MCF 10A (cell line): Measurements from ENCODE around the gene PCNX1. TPM values are rescaled to one million over a fixed set of nuclear protein-coding genes. Genes with fewer than 3 reads are reported as not detected.

ENCODE experiments used
- BruUV-seq: library from RNA; stranded (reverse); fragments of 400-500 nt; replicated peaks from 2 replicates; lab custom pipeline; 2021; lab: Mats Ljungman, UMichigan
- CTCF ChIA-PET: fragments of 300-600 bp; sonication (Branson Sonifier 250); formaldehyde crosslinking; extraction: SDS; loops from one replicate; lab custom pipeline; 2021; ENCODE audit warnings: antibody characterized with exemption, inconsistent platforms; lab: Yijun Ruan, JAX
- POLR2A ChIA-PET: fragments of 300-600, 350-650 bp; sonication (Branson Sonifier 250); formaldehyde crosslinking; extraction: SDS; loops from one replicate; lab custom pipeline; 2020; ENCODE audit warnings: antibody characterized with exemption, inconsistent platforms; lab: Yijun Ruan, JAX
- DNase-seq: peaks from one replicate; pipeline ENCODE4 v3.0.0-alpha.2; 2018; ENCODE audit not compliant: unreplicated experiment
- H3K27ac Mint-ChIP-seq: one replicate; pipeline ENCODE4 v1.8.0; 2022; ENCODE audit warnings: mild to moderate bottlenecking, low read depth, mixed read lengths; ENCODE audit not compliant: unreplicated experiment
- H3K27me3 Mint-ChIP-seq: one replicate; pipeline ENCODE4 v1.8.0; 2022; ENCODE audit warnings: mixed read lengths; ENCODE audit not compliant: insufficient read depth, unreplicated experiment
- H3K36me3 Mint-ChIP-seq: one replicate; pipeline ENCODE4 v1.8.0; 2022; ENCODE audit warnings: mild to moderate bottlenecking, moderate library complexity, mixed read lengths; ENCODE audit not compliant: insufficient read depth, unreplicated experiment
- H3K4me1 Mint-ChIP-seq: one replicate; pipeline ENCODE4 v1.8.0; 2022; ENCODE audit warnings: mixed read lengths; ENCODE audit not compliant: insufficient read depth, unreplicated experiment
- H3K4me3 Mint-ChIP-seq: one replicate; pipeline ENCODE4 v1.8.0; 2022; ENCODE audit warnings: mild to moderate bottlenecking, moderate library complexity, mixed read lengths; ENCODE audit not compliant: unreplicated experiment
- H3K9me3 Mint-ChIP-seq: one replicate; pipeline ENCODE4 v1.8.0; 2022; ENCODE audit warnings: mixed read lengths; ENCODE audit not compliant: unreplicated experiment
- intact Hi-C: fragments of 100-400 bp; cut with micrococcal nuclease; formaldehyde crosslinking; loops from 2 replicates; pipeline ENCODE4 v1.14.1; 2022
- total RNA-seq: library from RNA; stranded (reverse); gene quantifications from 2 replicates; pipeline ENCODE4 v1.2.3, GENCODE V29; 2022
- TF ChIP-seq, protein P1 (sequence below): fragments of 200-600 bp; IDR thresholded peaks from one replicate; pipeline ENCODE4 v1.8.0; 2022; ENCODE audit warnings: antibody characterized with exemption, mild to moderate bottlenecking; ENCODE audit not compliant: unreplicated experiment

PCNX1 gene
- total RNA-seq, 1 experiment from 2014 or later, result 55.6 TPM

DNA sequence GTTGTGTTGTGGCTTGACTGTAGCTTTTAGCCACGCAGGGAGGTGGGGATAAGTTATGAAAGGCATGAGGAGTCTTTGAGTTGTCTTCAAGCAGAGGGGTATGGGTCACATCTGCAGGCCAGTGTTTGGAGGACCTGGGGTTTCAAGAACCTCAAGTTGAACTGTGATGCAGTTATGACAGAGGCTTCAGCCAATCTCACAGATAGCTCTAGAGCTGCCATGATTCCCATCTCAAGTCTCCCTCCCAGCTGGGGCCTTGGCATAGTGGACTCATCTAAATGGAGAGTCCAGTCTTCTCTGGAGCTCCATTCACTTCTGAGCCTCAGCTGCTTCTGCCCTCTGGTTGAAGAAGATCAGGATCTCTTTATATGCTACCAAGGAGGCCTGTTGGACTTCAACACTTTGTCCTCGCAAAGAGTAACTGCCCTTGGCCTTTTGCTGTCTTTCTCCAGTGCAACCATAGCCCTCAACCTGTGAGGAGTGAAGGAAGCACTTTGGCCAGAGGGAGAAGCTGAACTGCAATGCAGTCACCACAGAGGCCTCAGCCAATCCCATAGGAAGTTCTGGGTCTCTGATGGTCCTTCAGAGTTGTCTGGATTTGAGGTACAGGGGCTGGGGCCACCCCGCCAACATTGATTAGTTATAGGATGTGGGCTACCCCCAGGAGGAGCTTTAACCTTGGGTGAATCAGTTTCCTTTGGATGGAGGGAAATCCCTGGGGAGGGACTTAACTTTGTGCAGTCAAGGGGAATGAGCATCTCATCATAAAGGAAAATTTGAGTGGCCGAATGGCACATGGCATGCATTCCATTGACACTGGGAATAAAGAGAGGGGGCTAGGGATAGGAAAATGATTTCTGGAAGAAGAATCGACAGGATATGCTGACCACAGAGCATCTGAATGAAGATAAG lies 230.5 kb downstream of the PCNX1 start:
- Mint-ChIP-seq H3K4me1 (peaks cover 7% of the 10 kb centered on the region), H3K27ac (no peak overlapping the region), H3K36me3 (peaks cover 4% of the 10 kb centered on the region), H3K27me3 (no peaks in the 10 kb centered on the region), H3K9me3 (no peaks in the 10 kb centered on the region), H3K4me3 (no peak overlapping the region)
- ChIA-PET CTCF (interaction anchor here (0.6 to 12.2 kb wide), 27 partner anchors 9 to 1283 kb away, joined by 3 to 156 read pairs (median 4); no protein-coding TSS in a partner anchor), POLR2A (interaction anchor here (0.6 kb wide), 4 partner anchors 532 to 718 kb away, joined by 3 to 5 read pairs (median 3); no protein-coding TSS in a partner anchor)
- TF ChIP-seq, protein P1, sequence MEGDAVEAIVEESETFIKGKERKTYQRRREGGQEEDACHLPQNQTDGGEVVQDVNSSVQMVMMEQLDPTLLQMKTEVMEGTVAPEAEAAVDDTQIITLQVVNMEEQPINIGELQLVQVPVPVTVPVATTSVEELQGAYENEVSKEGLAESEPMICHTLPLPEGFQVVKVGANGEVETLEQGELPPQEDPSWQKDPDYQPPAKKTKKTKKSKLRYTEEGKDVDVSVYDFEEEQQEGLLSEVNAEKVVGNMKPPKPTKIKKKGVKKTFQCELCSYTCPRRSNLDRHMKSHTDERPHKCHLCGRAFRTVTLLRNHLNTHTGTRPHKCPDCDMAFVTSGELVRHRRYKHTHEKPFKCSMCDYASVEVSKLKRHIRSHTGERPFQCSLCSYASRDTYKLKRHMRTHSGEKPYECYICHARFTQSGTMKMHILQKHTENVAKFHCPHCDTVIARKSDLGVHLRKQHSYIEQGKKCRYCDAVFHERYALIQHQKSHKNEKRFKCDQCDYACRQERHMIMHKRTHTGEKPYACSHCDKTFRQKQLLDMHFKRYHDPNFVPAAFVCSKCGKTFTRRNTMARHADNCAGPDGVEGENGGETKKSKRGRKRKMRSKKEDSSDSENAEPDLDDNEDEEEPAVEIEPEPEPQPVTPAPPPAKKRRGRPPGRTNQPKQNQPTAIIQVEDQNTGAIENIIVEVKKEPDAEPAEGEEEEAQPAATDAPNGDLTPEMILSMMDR, result no peak
- no peak for DNase-seq
- BruUV-seq, result no TSS peak
- intact Hi-C loops, result no loop called here

DNA sequence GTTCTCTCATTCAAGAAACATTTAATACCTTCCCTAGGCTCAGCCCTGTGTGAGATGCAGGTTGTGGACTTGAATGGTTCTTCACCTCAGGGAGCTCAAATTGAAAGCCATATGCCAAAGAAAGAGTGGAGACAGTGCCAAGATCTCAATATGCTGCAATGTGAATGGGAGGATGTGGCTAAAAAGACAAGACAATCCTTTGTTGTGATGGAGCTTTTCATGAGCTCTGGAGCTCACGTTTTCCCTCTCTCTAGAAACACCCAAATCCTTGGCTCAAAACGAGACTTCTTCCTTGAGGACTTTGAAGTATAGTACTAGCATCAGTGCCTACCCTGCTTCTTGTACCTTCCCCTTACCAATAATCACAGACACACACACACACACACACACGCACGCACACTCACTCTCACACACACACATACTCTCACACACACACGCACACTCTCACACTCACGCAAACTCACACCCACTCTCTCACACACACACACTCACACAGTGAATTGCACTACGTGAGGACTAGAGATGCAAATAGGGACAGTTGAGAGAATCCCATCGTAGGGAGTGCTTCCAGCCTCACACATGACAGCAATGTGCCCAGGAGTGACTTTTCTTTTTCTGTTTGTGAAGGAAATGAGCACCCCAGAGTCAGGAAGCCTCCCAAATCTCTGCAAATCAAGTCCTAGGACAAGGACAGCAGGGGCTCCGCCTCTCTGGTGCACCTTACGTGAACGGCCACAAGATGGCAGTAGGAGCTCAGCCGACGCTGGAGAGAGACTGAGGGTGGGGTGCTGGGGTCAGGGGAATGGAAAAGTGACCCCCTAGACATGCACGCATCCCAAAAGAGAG lies 231.4 kb downstream of the PCNX1 start:
- no peaks in the 10 kb centered on the region for H3K9me3 Mint-ChIP-seq
- H3K27me3 Mint-ChIP-seq, result no peaks in the 10 kb centered on the region
- peaks cover 13% of the 10 kb centered on the region for H3K4me1 Mint-ChIP-seq
- no TSS peak for BruUV-seq
- intact Hi-C loops, result loop anchor here (1.0 kb wide), 2 partner anchors 615 to 717 kb away; no protein-coding TSS in a partner anchor
- peaks cover 4% of the 10 kb centered on the region for H3K36me3 Mint-ChIP-seq
- POLR2A ChIA-PET, result interaction anchor here (0.6 kb wide), 2 partner anchors 531 to 604 kb away, joined by 3 read pairs; no protein-coding TSS in a partner anchor
- CTCF ChIA-PET, result interaction anchor here (0.6 to 12.2 kb wide), 31 partner anchors 8 to 1282 kb away, joined by 3 to 156 read pairs (median 4); no protein-coding TSS in a partner anchor
- no peak overlapping the region for H3K4me3 Mint-ChIP-seq
- peak; percentile 62 for DNase-seq
- no peak overlapping the region for H3K27ac Mint-ChIP-seq
- TF ChIP-seq, protein P1, result peak; percentile 96

DNA sequence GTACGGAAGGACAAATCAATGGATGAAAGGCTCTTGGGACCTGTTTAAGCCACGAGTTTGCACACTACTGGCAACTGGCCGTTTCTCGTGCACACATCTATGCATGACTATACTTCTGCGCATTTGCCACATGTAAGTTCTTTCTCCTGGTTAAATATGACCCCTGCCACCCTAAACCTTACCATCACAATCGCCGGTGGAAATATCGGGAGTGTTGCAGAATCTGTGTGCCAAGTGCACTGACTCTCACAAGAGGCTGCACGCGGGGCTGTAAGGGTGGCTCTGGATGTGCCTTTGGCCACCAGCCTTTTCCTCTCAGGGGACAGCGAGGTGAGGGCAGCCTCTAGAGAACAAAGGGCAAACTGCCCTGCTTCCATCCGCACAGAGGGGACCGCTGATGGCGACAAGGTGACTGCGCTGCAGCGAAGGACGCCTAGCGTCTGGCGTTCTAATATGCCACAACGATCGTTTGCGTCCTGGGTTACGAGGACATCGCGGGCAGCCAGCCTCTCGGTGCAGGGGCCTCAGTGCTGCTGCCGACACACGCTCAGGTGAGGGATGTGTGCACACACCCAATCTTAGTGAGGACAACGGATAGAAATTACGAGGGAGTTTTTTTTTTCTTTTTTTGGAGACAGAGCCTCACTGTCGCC lies 232.2 kb downstream of the PCNX1 start:
- ChIA-PET POLR2A (no interaction called here), CTCF (interaction anchor here (0.6 to 12.2 kb wide), 19 partner anchors 16 to 716 kb away, joined by 3 to 156 read pairs (median 4); no protein-coding TSS in a partner anchor)
- no peak overlapping the region for H3K4me3 Mint-ChIP-seq
- no TSS peak for BruUV-seq
- intact Hi-C loops, result loop anchor here (1.0 kb wide), 2 partner anchors 614 to 716 kb away; no protein-coding TSS in a partner anchor
- H3K36me3 Mint-ChIP-seq, result peaks cover 4% of the 10 kb centered on the region
- TF ChIP-seq, protein P1, result no peak
- no peak overlapping the region for H3K27ac Mint-ChIP-seq
- no peak for DNase-seq
- no peaks in the 10 kb centered on the region for H3K27me3 Mint-ChIP-seq
- peaks cover 15% of the 10 kb centered on the region for H3K4me1 Mint-ChIP-seq
- H3K9me3 Mint-ChIP-seq, result no peaks in the 10 kb centered on the region
